Cardiac septum (tissue), 1 donor: ENCODE measurements around the gene PLD3. TPM values are rescaled to one million over a fixed set of nuclear protein-coding genes. Genes with fewer than 3 reads are reported as not detected.
A peak's percentile ranks its signal among the peaks of the same experiment; 100 is the strongest.
"Not testable (repeated sequence)": the region's sequence is repeated elsewhere in the genome, so short reads cannot be mapped to it uniquely, and the experiment has no call there.

Experiments used
- DNase-seq: peaks from one replicate; pipeline ENCODE4 v3.0.0-alpha.2; 2020; ENCODE audit warnings: low spot score
- intact Hi-C: fragments of 100-400 bp; cut with DNase I; formaldehyde crosslinking; loops from one replicate; pipeline ENCODE4 v1.14.0; 2022
- total RNA-seq: library from RNA; stranded (reverse); fragmentation: NEBNext Ultra II Directional; extraction: Animal tissue kit (Norgen Biotek cat#: 25700); gene quantifications from one replicate; pipeline ENCODE4 v1.2.1, GENCODE V29; 2021
- donor health status: DM: no; HTN: no; CAD: no.

Gene PLD3
- total RNA-seq, 1 donor from 2014 or later: 163 TPM

GRCh38 chr19:40407714-40408597, 59.5 kb downstream of the PLD3 start:
- intact Hi-C loops: no loop called here

GRCh38 chr19:40408598-40408925, 60.1 kb downstream of the PLD3 start:
- DNase-seq, intact Hi-C loops: not testable (repeated sequence)

More at GRCh38 chr19:40407714-40408597, 59.5 kb downstream of the PLD3 start:
- no peak for DNase-seq

GRCh38 chr19:40410030-40410389, 61.5 kb downstream of the PLD3 start:
- intact Hi-C loops: no loop called here

GRCh38 chr19:40411125-40411842, 62.8 kb downstream of the PLD3 start:
- intact Hi-C loops: no loop called here
- peak; percentile 81 for DNase-seq

More at GRCh38 chr19:40410030-40410389, 61.5 kb downstream of the PLD3 start:
- DNase-seq: no peak

- no peak for DNase-seq
- intact Hi-C loops: no loop called here
Observed at GRCh38 chr19:40411958-40412499, 63.5 kb downstream of the PLD3 start.

- intact Hi-C loops: no loop called here
- DNase-seq: no peak
Observed at GRCh38 chr19:40412866-40413265, 64.4 kb downstream of the PLD3 start.

- no peak for DNase-seq
- intact Hi-C loops: no loop called here
Observed at GRCh38 chr19:40413291-40413845, 64.9 kb downstream of the PLD3 start, which contains the start of gene PRX. Gene PRX (minus strand): TSS chr19:40413378. CDS start chr19:40407932, 5,446 bp downstream.

GRCh38 chr19:40414542-40415535, 66.3 kb downstream of the PLD3 start:
- intact Hi-C loops: no loop called here
- no peak for DNase-seq

- intact Hi-C loops: no loop called here
- DNase-seq: no peak
Observed at GRCh38 chr19:40415768-40416167, 67.3 kb downstream of the PLD3 start.

GRCh38 chr19:40416918-40417642, 68.6 kb downstream of the PLD3 start:
- intact Hi-C loops: no loop called here
- DNase-seq: peak; percentile 84

- no peak for DNase-seq
- intact Hi-C loops: no loop called here
Observed at GRCh38 chr19:40417643-40417981, 69.1 kb downstream of the PLD3 start.

GRCh38 chr19:40418040-40418439, 69.5 kb downstream of the PLD3 start:
- no peak for DNase-seq
- intact Hi-C loops: no loop called here

GRCh38 chr19:40419066-40419612, 70.6 kb downstream of the PLD3 start:
- DNase-seq: no peak
- intact Hi-C loops: no loop called here

- no peak for DNase-seq
- intact Hi-C loops: loop anchor here (2.0 kb wide), 1 partner anchor 45 kb away; the partner anchor contains the start of gene BLVRB
Observed at GRCh38 chr19:40419780-40420179, 71.3 kb downstream of the PLD3 start.

- intact Hi-C loops: loop anchor here (2.0 kb wide), 1 partner anchor 44 kb away; the partner anchor contains the start of gene BLVRB
- DNase-seq: no peak
Observed at GRCh38 chr19:40420451-40420765, 71.9 kb downstream of the PLD3 start.

- intact Hi-C loops: loop anchor here (1.0 to 2.0 kb wide), 2 partner anchors 22 to 44 kb away; partner anchors contain the start of gene BLVRB
- peak; percentile 96 for DNase-seq
Observed at GRCh38 chr19:40420766-40421765, 72.6 kb downstream of the PLD3 start.
